GM21390 (cell line): ENCODE results near the gene UBE2L5.

Source experiments
- ATAC-seq: cut with Tn5 transposase; IDR thresholded peaks from one replicate; pipeline ENCODE4 v1.9.1; 2021; ENCODE audit not compliant: unreplicated experiment

The UBE2L5 gene

DNA sequence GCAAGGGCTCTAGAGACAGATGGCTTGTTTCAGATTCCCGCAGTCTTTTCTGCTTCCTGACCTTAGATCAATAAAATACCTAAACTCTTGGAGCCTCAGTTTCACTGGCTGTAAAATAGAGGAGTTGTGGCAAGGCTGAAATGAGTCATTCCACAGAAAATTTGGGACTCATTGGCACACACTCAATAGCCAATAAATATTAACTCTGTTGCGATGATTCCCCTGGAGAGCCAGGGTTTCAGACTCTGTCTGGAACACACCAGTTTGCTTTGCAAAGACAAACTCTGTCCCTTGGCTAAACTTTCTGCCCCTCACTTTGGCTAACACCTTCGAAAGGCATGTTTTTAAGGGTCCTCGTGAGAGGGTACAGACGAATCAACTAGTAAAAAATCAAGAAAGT lies 18.1 kb upstream of the UBE2L5 start:
- ATAC-seq = no peak

DNA sequence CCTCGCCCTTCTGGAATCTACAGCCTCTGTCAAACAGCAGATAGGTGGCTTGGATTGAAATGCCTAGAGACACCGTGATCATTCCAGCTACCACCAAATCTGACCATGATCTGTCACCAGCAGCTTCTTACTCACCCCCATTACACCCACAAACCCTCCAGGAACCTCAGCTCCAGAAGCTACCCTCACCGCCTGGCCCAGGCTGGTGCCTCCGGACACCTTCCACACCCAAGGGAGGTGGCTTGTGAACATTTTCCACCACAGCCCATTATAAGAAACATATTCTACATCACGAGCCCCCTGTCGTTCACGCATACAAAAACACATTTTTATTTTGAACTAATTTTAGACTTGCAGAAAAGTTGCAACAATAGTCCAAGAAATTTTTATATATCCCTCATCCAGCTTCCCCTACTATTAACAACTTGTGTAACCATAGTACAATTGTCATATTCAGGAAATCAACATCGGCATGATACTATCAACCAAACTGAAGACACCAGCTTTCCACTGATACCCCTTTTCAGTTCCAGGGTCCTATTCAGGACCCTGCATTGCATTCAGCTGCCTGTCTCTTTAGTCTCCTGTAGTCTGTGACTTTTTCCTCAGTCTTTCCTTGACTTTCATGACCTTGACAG lies 15.4 kb upstream of the UBE2L5 start:
- ATAC-seq = no peak

DNA sequence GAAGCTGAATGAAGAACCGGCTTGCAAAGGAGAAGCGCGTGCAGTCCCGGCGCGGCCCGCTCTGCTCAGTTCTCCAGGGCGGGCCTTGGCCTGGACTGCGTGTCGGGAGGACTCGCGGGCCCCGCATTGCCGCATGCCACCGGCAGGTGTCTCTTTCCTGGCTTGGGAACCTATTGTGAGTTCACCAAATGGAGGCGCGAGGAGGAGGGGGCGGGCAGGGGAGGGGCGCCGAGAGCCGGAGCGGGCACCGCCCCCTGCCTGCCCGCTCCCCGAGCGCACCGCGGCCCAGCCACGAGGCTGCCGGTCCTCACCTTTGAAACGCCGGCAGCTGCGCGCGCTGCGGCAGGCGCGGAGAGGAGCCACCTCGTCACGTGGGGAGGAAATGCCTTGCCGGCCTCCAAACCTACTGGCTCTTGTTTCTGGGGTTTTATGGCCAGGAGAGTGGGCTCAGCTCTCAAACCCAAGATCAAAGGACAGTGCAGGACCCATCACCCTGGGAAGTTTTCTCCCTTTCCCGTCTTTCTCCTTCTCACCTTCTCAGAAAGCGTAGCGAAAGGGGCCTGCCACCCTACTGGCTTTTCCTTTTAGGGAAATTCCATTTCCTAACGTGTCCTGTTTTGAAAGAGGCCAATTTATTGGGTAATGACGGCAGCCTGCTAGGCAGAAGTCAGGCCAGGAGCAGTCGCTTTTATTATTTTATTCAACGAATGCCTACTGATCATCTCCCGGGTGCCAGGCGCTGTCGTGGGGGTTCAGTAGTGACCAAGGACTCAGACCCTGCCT lies 13.8 kb upstream of the UBE2L5 start:
- ATAC-seq = peak; percentile 91

DNA sequence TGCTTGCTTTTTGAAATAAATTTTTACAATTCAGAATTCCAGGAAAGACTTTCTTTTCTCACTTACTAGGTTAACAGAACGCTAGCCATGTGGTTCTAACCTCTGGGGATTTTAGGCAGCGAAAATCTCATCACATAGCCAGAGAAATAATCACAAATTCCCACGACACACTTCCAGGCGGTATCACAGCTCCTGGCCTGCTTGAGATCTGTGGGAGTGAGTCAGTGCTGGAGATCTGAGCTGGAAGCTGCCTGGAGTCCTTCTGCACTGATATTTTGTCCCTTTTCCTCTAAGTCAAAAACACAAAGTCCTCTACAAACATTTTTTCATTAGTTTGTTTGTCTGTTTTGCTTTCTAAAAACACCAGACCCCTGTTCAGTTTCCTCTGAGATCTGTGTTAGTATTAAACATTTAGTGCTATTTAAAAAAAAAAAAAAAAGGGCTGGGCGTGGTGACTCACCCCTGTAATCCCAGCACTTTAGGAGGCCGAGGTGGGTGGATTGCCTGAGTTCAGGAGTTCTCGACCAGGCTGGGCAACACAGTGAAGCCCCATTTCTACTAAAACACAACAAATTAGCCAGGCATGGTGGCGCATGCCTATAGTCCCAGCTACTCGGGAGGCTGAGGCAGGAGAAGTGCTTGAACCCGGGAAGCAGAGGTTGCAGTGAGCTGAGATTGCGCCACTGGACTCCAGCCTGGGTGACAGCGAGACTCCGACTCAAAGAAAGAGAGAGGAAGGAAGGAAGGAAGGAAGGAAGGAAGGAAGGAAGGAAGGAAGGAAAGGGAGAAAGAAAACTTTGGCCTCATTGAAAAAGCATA lies 12.2 kb upstream of the UBE2L5 start:
- ATAC-seq = no peak

DNA sequence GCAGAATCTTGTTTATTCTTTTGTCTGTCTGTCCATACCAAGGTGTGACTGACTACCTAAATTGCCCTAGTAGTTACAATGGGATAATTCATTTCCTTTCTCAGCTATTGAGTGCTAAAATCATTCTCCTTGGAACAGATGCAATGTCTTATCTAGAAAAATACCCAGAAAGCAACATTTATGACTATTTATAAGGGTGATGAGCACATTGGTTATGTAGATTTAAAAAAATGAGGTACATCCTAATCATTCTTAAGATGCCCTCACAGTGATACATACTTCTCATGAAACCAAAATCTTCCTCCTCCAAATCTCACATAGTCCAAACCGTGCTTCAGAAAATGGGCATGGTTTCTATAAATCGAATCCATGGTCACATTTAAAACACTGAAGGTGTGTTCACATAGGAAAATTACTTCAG lies 11.6 kb upstream of the UBE2L5 start:
- no peak for ATAC-seq

DNA sequence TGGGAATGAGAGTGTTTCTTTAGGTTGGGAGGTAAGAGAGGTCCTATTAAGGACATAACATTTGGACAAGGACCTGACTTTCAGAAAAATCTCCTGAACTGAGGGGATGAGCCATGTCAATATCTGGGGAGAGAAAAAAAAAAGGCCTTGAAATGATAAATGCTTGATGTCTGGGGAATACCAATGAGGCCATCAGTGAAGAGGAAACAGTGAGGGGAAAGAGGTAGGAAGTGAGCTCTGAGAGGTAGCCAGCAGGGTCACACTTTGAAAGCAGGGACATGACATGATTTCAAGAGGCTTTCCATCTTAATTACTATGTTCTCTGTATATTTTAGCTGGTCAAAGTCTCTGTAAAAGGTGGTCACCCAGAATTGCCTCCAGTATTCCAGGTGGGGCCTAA lies 9.9 kb upstream of the UBE2L5 start:
- ATAC-seq = no peak

DNA sequence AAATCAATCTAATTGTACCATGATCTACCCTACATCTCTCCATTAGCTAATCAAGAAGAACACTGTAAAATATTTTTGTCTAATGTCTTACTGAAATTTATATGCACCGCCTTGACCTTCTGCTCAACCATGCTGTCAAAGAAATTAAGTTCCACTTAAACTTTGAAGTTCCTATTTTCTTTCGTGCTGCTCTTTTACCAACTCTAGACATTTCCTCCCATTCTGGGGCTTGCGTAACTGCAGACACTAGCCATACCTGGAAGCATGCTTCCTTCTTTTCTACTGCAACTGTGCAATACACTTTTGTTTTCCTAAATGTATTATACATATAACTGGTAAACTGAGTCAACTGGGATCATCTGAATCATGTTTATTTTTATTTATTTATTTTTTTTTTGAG lies 8.5 kb upstream of the UBE2L5 start:
- no peak for ATAC-seq

DNA sequence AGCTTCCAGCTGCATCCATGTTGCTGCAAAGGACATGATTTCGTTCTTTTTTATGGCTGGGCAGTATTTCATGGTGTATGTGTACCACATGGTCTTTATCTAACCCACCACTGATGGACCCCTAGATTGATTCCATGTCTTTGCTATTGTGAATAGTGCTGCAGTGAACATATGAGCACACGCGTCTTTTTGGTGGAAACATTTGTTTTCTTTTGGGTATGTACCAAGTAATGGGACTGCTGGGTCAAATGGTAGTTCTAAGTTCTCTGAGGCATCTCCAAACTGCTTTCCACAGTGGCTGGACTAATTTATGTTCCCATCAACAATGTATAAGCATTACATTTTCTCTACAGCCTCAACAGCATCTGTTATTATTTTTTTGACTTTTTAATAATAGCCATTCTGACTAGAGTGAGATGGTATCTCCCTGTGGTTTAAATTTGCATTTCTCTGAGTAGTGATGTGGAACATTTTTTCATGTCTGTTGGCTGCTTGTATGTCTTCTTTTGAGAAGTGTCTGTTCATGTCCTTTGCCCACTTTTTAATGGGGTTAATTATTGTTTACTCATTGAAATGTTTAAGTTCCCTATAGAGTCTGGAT lies 6.8 kb upstream of the UBE2L5 start:
- no peak for ATAC-seq

DNA sequence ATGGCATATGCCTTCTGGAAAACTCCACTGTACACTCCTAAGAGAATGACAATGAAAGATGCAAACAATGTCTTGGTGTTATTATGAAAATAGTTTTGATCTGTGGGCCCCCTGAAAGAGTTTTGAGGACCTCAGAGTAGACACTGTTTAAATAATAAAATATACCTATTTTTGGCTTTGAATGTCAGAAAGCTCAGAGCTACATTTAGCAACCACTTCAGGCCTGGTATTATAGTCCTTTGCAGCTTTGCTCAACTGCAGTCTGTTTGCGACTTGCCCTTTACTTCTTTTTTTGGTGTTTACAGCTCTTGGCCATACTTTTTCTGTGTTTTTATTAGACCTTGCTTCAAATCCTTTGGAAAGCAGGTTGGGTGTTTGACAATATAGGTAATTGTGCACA lies 5.8 kb upstream of the UBE2L5 start:
- no peak for ATAC-seq

DNA sequence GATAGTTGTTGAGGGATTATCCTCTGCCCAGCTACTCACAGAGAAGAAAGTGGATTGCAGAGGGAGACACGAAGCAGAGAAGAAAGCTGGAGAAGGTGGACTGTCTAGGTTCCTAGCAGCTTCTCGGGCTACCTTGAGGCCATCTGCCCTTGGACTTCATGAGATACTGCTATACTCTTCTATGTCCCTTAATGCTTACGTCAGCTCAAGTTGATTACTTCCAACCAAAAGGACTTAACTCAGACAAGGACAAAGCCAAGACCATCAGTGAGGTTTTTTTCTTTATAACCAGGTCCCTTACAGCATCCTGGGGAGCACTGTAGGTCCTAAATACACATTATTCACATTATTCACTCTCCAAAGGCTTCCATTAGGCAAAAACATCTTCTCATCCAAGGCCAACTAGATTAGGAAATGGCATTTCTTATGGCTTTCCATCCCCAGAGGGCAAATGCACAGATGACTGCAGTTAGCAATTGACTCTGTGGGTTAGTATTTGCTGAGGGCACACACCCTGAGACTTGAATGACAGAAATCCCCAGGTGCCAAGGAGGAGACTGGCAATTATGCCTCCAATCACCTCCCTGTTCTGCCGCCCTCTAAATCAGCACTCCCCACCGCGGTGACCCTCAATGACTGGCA lies 4.1 kb upstream of the UBE2L5 start:
- ATAC-seq = no peak

DNA sequence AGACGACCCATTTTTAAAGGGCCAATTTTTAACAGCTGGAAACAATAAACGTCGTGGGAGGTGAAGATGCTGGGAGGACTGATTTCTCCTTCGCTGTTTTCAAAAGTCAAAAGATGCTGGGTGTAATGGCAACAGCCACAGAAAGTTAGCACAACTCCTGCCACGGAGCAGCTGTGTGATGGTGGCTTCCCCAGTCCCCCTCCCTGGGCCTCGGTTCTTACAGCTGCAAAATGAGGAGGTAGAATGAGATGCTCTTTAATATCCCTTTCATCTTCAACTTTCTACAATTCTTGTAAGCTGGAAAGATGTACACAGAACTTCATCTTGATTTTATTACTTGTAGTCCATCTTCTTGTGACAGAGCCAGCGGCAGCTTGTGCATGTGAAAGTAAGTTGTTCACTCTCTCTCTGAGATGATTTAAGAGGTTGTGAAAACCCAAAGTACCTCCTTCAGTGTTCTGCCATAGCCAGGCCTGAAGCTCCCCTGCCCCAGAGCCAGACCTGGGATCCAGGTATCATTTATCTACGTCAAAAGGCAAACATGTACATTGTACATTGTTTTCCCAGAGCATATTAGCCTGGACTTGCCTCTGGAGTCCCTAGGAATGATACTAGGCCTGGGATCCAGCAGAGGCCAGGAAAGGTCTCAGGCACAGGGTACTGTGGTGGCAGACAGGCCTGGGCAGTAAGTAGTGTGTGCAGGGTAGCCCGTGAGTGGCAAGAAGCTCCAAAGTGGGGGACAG lies 3.4 kb upstream of the UBE2L5 start:
- ATAC-seq = no peak

DNA sequence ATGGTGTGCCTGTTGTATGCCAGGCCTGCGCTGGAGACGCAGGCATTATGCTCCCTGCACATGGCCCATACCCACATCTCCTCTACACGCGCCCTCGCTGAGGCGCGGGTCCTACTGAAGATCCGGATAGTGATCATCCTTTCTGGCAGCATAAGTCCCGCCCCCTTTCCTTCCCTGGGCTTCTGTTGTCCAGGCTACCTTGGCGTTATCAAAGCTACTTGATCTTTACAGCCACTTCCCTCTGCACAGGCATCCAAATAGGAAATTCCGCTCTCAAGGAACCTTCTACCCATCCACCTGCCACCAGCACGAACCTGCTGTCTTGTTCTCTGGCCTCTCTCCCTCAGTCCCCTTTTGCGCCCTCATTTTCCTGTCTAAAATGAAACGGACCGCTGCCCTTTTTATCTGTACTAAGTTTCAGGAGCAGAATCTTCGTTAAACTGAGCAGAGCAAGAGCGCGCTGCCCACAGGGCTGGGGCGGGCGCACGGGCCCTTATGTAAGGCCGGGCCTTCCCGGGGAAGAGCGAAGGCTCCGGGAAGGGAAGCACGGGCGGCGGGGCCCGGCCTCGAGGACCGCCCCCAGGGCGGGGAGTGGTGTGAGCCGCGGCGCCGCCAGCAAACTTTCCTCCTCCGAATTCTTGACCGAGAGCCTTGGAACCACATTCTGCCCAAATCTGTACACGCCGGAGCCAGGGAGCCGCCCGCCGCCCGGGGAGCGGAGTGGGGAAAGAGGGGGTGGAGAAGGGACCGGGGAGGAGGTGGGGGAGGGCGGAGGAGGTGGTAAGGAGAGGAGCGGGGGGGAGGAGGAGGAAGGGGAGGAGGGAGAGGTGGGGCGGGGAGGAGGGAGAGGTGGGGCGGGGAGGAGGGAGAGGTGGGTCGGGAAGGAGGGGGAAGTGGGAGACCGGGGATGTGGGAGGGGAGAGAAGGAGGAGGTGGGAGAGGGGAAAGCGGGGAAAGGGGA lies 920 bp upstream of the UBE2L5 start:
- ATAC-seq = peak; percentile 46

DNA sequence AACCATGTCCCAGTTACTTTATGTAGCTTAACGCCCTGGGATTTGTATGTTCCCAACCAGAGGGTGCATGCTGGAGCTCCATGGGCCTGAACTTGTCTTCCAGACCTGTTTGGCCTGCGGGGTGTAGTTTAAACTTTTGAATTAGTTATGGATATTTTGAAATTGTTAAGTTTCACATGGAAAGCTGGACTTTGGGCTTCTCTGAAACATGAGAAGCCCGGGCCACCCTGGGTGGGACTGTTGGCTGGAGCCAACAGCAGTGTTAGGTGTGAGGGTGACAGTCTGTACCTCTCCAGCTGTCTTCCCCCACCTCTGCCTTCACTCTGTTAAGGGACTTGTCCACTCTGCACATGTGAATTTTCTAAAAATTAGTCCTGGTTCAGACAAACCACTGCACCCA lies 1.6 kb downstream of the UBE2L5 start:
- no peak for ATAC-seq

DNA sequence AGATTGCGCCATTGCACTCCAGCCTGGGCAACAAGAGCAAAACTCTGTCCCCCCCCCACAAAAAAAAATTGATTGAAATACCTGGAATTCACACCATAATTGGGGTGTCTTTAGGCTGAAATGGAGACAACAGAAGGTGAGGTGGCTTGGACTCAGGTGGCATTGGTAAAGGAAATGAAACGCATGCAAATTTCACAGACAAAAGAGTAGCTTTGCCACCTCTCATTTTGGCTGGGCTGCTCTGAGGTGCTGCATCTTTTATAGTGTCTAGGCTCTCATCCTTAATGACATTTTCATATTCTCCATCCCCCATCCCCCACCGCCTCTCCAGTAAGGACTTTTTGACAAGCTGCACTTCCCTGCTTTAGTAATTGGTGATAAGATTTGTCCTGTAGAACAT lies 6.9 kb downstream of the UBE2L5 start:
- ATAC-seq = no peak

DNA sequence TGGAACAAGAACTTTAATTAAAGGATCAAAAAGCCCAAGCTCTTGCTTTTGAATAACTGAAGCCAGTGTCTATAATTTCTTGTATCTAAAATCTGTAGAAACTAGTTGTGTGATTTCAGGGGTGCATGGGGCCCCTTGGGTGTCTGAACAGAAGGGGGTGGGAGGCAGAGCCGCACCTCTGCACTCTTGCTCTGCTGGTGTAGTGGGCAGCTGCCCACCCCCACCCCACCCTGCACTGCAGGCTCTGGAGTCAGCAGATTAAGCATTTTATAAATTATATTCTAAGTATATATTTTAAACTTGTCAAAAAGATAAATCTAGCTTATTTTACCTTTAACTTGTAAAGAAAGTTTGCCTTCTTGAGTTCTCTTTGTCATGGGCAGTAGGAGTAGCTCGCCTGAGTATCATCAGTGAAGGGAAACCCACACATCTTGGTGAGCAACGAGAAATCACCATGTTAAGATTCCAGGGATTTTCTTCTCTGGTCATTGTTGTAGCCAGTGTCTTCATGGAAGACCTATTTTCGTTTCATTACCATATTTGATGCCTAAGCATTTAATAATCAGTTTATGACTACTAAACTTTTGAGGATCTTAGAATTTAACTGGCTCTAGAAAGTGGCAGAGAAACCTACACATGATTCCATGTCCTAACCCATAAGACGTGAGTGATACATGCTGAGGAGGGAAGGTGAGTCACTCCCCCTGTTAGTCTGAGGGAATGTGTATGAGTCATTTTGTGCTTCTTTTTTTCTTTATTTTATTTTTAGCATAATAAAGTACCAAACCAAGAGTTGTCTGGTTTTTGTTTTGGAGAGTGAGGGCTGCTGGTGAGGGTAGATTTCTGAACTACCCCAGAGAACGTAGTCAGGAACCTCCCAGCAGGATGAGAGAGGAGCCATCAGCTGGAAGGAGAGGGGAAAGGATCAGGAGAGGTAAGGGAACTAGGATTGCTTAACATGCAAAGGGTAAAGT lies 7.7 kb downstream of the UBE2L5 start:
- peak; percentile 70 for ATAC-seq

DNA sequence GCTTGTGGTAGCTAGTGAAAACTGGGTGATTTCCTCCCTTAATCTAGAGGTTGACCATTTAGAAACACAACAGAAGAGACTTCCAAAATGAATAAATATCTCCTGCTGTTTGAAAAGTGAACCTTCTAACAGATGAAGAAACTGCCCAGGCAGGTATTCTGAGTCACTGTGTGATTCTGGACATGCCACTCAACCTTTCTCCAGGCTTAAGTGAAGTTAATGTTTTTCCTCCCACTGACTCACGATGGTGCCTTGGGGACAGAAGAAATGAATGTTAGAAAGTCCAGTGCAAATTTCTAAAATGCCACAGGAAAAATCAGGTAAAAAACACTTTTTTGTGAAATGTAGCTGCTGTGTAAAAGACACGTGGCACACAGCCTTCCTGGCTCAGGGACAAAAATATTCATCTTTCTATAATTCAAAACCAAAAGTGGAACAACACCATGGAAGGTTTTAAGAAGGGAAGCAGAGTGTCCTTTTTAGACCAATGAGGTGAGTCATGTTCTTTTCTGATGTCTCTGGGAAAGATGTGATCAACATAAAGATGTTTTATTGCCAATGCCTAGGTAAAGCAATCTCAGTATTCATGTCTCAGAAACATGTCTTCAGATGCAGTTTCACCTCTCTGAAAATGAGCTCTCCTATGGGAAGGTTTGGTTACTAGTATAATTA lies 9.1 kb downstream of the UBE2L5 start:
- ATAC-seq = no peak

DNA sequence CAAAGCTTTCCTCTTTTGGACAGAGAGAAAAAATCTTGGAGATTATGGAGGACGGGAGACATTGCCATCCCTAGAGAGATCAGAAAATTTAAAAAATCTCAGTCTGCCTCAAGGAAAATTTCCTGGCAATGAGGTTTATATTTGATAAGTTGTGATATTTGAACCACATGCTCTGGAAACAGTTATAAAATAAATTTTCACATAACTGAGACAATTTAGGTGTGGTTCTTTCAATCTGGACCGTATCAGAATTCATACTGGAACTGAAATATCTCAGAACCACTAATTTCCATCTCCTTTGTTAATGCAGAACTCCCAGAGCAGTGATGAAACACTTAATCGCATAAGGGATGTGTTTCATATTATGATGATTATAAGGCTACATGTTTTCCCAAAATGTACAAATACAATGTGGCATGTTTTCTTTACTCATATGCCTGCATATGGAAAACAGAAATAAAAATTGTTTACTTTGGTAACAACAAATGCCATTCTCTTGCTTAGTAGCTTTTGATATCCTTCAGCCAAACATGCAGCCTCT lies 13.7 kb downstream of the UBE2L5 start:
- ATAC-seq = no peak
